SU-DHL-6 (cell line): ENCODE measurements around the gene KIFC3.

ENCODE experiments used
- CTCF ChIP-seq: fragments of 200-600 bp; sonication (generic); IDR thresholded peaks from one replicate; pipeline ENCODE4 v1.5.1; 2017; ENCODE audit warnings: antibody characterized with exemption, mild to moderate bottlenecking, low read length, moderate library complexity; ENCODE audit not compliant: insufficient read depth, poor library complexity, severe bottlenecking
- EZH2phosphoT487 ChIP-seq: fragments of 200-600 bp; sonication (generic), shearing (Covaris generic); conservative IDR thresholded peaks from 2 replicates; pipeline ENCODE4 v1.6.1; 2018; ENCODE audit warnings: mild to moderate bottlenecking, antibody characterized with exemption, low read length, moderate library complexity, mixed read lengths

GRCh38 chr16:57720142-57720575 is 82.1 kb downstream of the KIFC3 start:
- TF ChIP-seq CTCF (peak; percentile 39), EZH2phosphoT487 (no peak)
